HG03175 (cell line): ENCODE results near the gene KSR2.

Source experiments
- ATAC-seq: cut with Tn5 transposase; IDR thresholded peaks from one replicate; pipeline ENCODE4 v1.9.1; 2021; ENCODE audit warnings: mild to moderate bottlenecking, moderate library complexity; ENCODE audit not compliant: unreplicated experiment

The KSR2 gene

GRCh38 chr12:117472983-117473382 lies 495.8 kb downstream of the KSR2 start:
- no peak for ATAC-seq

- no peak for ATAC-seq
These were observed 498.0 kb downstream of the KSR2 start for GRCh38 chr12:117470804-117471203.

- ATAC-seq: no peak
These were observed 498.8 kb downstream of the KSR2 start for GRCh38 chr12:117469883-117470483.

GRCh38 chr12:117468016-117468415 lies 500.8 kb downstream of the KSR2 start:
- ATAC-seq: no peak

- ATAC-seq: no peak
These were observed 501.2 kb downstream of the KSR2 start for GRCh38 chr12:117467588-117467987.

- ATAC-seq: no peak
These were observed 502.0 kb downstream of the KSR2 start for GRCh38 chr12:117466677-117467362.

DNA sequence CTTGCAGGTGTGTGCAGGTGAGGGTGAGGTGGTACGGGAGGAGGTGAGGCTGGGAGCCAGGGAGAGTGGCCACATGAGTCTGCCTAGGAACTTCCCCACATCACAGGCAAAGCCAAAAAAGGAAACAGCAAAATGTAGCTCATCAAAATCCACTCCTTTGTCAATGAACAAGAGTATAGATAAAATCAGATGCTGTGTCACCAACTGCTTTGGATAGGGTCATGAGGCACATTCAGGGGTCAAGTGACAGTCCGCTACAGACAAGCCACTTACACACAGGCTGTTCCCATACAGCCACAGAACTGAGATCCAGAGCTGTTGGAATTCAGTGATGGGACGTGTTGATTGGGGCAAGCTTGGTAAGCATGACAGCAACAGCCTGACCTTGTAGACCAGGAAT lies 507.1 kb downstream of the KSR2 start:
- no peak for ATAC-seq

GRCh38 chr12:117459229-117459628 lies 509.6 kb downstream of the KSR2 start:
- no peak for ATAC-seq

GRCh38 chr12:117457189-117457588 lies 511.6 kb downstream of the KSR2 start:
- no peak for ATAC-seq

DNA sequence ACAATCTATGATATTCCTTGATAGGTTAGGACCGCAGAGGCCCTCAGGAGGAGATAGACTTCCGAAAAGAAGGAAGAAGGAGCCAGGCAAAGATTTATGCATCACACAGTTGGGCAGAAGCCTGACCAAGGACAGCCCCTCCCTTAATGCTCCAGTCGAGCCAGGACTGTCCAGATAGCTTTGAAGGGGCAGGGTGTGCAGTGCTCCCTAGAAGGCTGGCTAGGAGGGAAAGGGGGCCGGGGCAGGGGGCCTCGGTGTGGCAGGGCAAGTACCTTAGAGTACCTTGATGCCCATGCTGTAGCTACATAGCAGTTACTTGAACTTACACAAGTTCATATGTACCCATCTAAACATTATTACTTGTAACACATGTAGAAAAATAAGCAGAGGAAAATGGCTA lies 512.7 kb downstream of the KSR2 start:
- ATAC-seq: no peak

DNA sequence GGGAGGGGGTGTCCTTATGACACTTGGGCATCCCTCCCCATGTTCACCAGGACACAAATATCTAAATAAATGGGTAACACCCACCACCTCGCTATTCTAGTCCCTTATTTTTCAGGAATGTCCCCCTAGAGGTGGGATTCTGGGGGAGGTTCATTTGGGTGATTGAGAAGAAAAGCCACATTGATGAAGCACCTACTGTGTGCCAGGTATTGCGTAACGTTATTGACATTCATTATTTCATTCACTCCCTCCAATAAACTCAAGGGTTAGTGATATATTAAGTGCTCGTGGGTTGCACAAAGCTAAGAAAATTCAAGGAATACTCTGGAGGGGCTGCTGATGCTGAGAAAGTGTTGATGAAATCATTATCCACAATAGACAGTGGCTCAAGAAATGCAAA lies 514.8 kb downstream of the KSR2 start:
- ATAC-seq: no peak

DNA sequence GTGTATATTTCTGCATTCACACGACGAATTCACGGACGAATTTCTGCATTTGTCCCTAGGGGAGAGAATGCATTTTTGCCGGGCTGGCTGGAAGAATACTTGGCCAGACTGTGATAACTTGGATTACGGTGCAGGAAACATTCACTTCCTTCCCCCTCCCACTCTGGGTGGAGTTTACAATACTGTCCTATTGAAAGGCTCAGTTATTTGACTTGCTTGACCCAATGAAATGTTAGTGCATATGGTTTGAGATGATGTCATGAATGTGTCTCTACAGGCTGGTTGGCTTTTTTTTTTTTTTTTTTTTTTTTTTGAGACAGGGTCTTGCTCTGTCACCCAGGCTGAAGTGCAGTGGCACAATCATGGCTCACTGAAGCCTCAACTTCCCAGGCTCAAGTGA lies 516.7 kb downstream of the KSR2 start:
- no peak for ATAC-seq

- no peak for ATAC-seq
These were observed 518.6 kb downstream of the KSR2 start for GRCh38 chr12:117450209-117450608.

DNA sequence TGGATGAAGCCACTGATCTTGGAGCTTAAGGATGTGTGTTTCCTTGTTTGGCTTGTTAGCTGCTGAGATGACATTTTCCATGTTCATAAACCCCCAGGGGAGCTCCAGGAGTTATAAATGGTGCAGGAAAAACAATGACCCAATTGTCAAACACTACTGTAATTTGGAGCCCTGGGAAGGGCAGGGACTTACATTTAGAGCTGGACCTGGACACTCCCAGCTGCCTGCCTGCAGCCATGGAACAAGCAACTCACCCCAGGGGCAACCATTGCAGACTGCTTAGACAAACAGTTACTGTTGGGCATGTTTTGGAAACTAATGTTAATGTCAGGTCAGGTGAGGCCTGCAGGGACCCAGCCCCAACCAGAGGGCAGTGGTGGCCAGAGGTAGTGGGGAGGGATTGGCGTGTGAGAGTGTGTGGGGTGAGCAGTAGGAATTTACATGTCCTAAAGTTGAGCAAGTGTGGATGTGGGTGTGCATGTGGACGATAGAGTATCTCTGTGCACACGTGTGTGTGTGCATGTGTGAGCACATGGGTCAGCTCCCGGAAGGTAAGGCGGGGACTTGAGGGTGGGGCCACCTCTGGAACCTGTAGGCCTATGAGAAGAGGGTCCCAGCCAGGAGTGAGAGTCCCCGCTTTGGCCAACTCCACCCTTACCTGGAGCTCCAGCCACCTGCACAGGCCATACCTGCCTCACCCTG lies 521.0 kb downstream of the KSR2 start:
- no peak for ATAC-seq

DNA sequence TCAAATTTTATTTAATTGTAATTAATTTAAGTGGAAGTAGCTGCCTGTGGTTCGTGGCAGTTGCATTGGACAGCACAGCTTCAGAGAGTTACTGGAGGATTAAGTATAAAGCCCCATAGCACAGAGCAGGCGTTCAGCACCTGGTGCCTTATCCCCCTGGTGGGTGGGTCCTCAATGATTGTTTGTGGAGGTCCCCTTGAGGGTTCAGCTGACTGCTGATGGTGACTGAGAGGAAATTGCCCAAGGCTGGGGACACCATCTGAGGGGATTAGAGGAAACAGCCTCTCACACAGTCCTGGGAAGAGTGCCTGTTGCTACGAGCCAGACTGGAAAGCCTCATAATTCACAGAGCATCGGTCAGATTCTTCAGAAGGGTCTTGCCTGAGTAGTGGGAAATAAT lies 524.0 kb downstream of the KSR2 start:
- no peak for ATAC-seq

DNA sequence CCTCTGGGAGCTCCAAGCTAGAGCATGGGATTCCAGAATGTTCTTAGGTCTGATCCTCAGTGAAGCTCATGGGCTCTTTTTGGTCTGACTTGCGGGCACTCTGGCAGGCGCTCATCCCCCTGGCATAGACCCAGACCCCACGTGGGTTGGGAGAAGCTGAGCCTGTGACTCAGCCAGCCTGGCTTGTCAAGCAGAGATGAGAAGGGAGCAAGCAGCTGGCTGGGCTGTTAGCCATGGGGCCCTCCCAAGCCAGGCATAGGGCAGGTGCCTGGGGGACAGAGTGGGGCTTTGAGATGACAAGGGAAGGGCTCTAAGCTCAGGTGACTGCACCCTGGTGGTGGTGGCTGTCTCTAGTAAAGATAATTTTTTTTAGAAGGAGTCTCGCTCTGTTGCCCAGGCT lies 527.0 kb downstream of the KSR2 start:
- ATAC-seq: no peak

DNA sequence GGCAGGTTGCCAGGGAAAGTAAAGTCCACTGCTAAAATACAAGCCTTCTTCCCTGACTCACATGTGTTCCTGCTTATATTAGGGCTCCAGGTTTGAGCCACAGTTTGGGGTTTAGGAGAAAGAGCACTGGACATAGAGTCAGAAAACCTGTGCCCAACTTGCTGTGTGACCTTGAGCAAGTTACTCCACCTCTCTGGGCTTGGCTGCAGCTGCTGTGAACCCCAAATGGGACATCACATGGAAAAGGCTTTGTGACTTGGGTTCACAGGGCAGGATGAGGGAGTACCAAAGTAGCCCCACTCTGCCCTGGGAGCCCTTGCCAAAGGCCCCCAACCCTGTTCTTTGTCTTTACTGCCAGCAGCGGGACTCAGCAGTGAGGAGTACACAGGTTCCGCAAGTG lies 528.4 kb downstream of the KSR2 start:
- no peak for ATAC-seq

- no peak for ATAC-seq
These were observed 529.2 kb downstream of the KSR2 start for GRCh38 chr12:117439531-117440001.

GRCh38 chr12:117438809-117439208 lies 530.0 kb downstream of the KSR2 start:
- no peak for ATAC-seq

- ATAC-seq: no peak
These were observed 531.1 kb downstream of the KSR2 start for GRCh38 chr12:117437516-117438255.

GRCh38 chr12:117433878-117434277 lies 534.9 kb downstream of the KSR2 start:
- no peak for ATAC-seq
